Measurements from ENCODE around the gene TMEM240.

The TMEM240 gene

DNA sequence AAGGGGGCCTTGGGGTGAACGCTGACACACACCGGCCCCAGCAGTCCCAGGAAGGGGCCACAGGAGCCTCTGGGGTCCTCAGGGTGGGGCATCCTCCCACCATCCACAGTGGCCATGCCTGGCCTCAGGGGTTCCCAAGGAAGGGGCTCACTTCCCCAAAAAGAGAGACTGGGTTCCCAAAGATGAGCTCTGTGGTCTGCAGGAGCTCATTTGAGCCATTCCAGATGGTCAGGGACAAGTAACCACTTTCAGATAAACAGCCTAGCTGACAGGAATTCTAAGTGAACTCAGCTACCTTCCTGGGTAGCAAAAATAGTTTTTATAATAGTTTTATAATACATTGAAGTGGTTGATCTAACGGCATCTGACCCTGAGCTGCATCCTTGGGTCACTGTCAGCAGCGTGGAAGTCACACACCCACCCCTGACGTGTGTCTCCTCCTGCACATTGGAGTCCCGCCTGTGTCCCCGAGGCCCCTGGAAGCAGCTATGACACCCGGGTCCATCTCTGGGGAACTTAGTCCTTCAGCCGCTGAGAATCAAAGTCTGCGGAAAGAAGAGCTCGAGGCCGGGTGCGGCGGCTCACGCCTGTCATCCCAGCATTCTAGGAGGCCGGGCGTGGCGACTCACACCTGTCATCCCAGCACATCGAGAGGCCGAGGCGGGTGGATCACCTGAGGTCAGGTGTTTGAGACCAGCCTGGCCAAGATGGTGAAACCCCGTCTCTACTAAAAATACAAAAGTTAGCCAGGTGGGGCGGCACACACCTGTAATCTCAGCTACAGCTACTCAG lies 5.7 kb upstream of the TMEM240 start:
- no peak overlapping the region for H3K27ac ChIP-seq
- H3K4me3 ChIP-seq (ENCODE audit: low read depth in 1 of 2, low read length in 1 of 2): no peak overlapping the region
- H3K27me3 ChIP-seq: peaks cover 5% of the 10 kb centered on the region
- no peaks in the 10 kb centered on the region for H3K4me1 ChIP-seq (ENCODE audit: control insufficient read depth in 1 of 2, insufficient read depth in 1 of 2, low read depth in 1 of 2, low read length in 1 of 2)
- H3K36me3 ChIP-seq: peaks cover 70% of the 10 kb centered on the region
- no peaks in the 10 kb centered on the region for H3K9me3 ChIP-seq
- TF ChIP-seq, protein P1, sequence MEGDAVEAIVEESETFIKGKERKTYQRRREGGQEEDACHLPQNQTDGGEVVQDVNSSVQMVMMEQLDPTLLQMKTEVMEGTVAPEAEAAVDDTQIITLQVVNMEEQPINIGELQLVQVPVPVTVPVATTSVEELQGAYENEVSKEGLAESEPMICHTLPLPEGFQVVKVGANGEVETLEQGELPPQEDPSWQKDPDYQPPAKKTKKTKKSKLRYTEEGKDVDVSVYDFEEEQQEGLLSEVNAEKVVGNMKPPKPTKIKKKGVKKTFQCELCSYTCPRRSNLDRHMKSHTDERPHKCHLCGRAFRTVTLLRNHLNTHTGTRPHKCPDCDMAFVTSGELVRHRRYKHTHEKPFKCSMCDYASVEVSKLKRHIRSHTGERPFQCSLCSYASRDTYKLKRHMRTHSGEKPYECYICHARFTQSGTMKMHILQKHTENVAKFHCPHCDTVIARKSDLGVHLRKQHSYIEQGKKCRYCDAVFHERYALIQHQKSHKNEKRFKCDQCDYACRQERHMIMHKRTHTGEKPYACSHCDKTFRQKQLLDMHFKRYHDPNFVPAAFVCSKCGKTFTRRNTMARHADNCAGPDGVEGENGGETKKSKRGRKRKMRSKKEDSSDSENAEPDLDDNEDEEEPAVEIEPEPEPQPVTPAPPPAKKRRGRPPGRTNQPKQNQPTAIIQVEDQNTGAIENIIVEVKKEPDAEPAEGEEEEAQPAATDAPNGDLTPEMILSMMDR (IDR thresholded peaks at IDR 0.05): no peak

DNA sequence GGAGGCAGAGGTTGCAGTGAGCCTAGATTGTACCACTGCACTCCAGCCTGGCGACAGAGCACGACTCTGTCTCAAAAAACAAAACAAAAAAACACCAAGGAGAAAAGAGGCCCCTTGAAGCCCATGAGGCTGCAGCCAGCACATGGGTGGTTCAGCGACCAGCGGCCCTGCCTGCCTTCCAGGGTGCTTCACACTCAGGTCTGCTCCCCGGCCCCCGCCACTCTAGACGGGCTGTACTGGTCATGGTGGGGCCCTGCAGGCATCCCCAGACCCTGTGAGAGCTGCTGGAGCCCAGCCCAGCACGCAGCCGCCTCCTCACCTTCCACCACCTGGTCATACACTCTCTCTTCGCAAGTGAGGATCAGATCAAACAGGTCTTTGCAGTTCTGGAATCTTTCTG lies 4.1 kb upstream of the TMEM240 start:
- peaks cover 21% of the 10 kb centered on the region for H3K27me3 ChIP-seq
- H3K27ac ChIP-seq: no peak overlapping the region
- H3K4me1 ChIP-seq (ENCODE audit: control insufficient read depth in 1 of 2, insufficient read depth in 1 of 2, low read depth in 1 of 2, low read length in 1 of 2): peaks cover 0 to 6% of the 10 kb centered on the region in 2 experiments

DNA sequence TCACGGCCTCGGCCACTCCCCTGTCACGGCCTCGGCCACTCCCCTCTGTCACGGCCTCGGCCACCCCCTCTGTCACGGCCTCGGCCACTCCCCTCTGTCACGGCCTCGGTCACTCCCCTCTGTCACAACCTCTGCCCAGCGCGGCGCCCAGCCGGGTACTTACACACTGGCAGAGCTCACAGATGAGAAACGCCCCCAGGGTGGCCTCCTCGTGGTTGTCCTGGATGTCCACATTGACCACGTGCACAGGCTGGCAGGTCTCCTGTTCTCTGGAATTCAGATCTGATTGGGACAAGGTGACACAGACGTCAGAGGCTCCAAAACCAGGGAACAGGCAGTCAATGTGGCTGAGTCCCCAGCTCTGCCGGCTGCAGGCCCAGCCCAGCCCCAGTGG lies 3.3 kb upstream of the TMEM240 start:
- H3K27ac ChIP-seq: no peak overlapping the region
- peaks cover 30% of the 10 kb centered on the region for H3K27me3 ChIP-seq
- TF ChIP-seq, protein P1 (IDR thresholded peaks at IDR 0.05): no peak
- H3K9me3 ChIP-seq: no peaks in the 10 kb centered on the region
- peaks cover 73% of the 10 kb centered on the region for H3K36me3 ChIP-seq
- no peak overlapping the region for H3K4me3 ChIP-seq (ENCODE audit: low read depth in 1 of 2, low read length in 1 of 2)
- H3K4me1 ChIP-seq (ENCODE audit: control insufficient read depth in 1 of 2, insufficient read depth in 1 of 2, low read depth in 1 of 2, low read length in 1 of 2): peaks cover 0 to 6% of the 10 kb centered on the region in 2 experiments

More for the DNA sequence above, 4.1 kb upstream of the TMEM240 start:
- Histone ChIP-seq H3K9me3 (no peaks in the 10 kb centered on the region), H3K4me3 (ENCODE audit: low read depth in 1 of 2, low read length in 1 of 2) (no peak overlapping the region), H3K36me3 (peaks cover 75% of the 10 kb centered on the region)
- TF ChIP-seq, protein P1 (IDR thresholded peaks at IDR 0.05): no peak

DNA sequence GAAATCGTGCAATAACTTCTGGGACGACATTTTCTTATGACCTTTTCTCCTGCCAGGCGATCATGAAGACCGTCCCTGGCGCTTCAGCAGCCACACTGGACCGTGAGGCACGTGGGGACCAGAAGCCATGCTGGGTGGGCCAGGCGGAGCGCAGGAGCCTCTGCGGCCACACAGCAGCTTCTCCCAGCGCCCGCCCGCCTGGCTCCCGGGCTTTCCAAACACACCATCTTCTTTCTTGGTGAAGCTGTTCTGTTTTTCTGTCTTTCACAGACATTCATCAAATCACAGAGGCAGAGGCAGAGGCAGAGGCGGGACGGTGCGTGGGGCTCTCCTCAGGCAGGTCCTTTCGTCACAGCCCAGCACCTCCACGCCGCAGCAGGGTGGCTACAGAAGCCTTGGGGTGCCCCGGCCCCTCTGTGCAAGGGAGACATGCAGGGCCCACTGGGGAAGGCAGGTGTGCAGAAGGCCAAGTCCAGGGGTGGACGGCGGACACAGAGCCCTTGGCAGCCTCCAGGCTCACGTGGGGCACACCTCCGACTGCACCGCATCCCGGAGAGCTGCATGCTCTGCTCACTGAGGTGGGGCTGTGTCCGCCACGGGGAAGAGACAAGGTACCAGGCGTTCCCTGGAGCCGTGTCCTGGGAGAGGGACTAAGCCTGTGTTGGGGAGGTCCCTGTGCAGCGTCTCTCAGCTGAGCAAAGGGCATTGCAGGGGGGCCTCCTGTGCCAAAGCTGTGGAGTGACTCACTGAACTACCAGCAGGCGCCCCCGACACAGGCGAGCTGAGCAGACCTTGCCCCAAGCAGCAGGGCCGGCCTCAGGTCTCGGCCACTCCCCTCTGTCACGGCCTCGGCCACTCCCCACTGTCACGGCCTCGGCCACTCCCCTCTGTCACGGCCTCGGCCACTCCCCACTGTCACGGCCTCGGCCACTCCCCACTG lies 2.6 kb upstream of the TMEM240 start:
- H3K27ac ChIP-seq: no peak overlapping the region
- TF ChIP-seq, protein P1 (IDR thresholded peaks at IDR 0.05): no peak
- H3K27me3 ChIP-seq: peaks cover 36% of the 10 kb centered on the region
- H3K36me3 ChIP-seq: peaks cover 67% of the 10 kb centered on the region
- H3K4me3 ChIP-seq (ENCODE audit: low read depth in 1 of 2, low read length in 1 of 2): no peak overlapping the region
- H3K9me3 ChIP-seq: no peaks in the 10 kb centered on the region
- peaks cover 0 to 6% of the 10 kb centered on the region in 2 experiments for H3K4me1 ChIP-seq (ENCODE audit: control insufficient read depth in 1 of 2, insufficient read depth in 1 of 2, low read depth in 1 of 2, low read length in 1 of 2)

DNA sequence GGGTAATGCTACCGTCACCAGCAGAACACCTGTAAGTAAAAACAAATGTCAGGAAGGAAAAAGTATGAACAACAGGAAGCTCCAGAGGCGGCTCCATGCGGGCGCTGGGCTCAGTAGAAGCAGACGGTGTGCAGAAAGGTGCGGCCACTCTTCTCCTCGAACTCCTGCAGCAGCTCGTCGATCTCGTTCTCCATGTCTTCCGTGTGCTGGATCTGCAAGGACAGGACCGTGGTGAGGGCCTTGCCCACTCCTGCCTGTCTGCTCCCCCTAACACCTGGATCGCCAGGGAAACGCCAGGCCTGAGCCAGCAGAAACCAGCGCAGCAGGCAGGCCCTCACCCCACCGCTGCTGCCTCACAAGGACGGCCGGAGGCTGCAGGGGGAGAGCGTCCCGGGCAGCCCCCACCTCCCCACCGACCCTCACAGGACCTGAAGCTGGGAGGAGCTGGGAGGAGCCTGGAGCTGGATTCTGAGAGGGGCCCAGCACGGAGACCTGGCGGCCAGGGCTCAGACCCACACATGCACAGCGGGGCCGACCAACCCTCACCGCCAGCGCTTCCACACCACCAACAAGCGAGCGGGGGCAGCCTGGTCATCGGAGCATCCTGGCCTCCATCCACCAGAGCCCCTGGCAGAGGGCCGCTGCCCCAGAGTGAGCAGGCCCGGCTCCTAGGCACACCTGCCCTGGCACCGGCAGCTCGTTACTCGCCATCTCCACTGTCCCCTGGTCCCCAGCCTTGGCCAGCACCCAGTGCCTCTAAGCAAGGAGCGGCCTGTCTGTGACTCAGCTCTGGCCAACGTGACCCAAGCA lies 1.7 kb upstream of the TMEM240 start:
- TF ChIP-seq, protein P1 (IDR thresholded peaks at IDR 0.05): no peak
- peaks cover 36% of the 10 kb centered on the region for H3K27me3 ChIP-seq
- H3K9me3 ChIP-seq: no peaks in the 10 kb centered on the region

More for the DNA sequence above, 1.7 kb upstream of the TMEM240 start:
- Histone ChIP-seq H3K4me1 (ENCODE audit: control insufficient read depth in 1 of 2, insufficient read depth in 1 of 2, low read depth in 1 of 2, low read length in 1 of 2) (peaks cover 0 to 6% of the 10 kb centered on the region in 2 experiments), H3K36me3 (peaks cover 63% of the 10 kb centered on the region), H3K27ac (no peak overlapping the region), H3K4me3 (ENCODE audit: low read depth in 1 of 2, low read length in 1 of 2) (no peak overlapping the region)
